CD14-positive monocyte (primary cell): ENCODE data around the gene TEN1. TPM values are rescaled to one million over a fixed set of nuclear protein-coding genes. Genes with fewer than 3 reads are reported as not detected.

ENCODE experiments used
- DNase-seq, 3 donors: peaks; one replicate each; pipeline ENCODE4 v3.0.0-alpha.2; 2011 to 2022
- H2AFZ ChIP-seq: 2 replicates; pipeline ENCODE4 v1.6.0; 2012; ENCODE audit warnings: mild to moderate bottlenecking, low read depth, low read length, inconsistent platforms; ENCODE audit not compliant: insufficient read depth, poor library complexity, severe bottlenecking
- H3K27ac ChIP-seq, 2 donors: 1 replicate in 1 of 2; 2 replicates in 1 of 2; pipeline ENCODE4 v1.5.1; 2012 to 2013; ENCODE audit warnings: low read length in 2 of 2, control low read depth in 1 of 2, inconsistent platforms in 1 of 2, low read depth in 1 of 2, mild to moderate bottlenecking in 1 of 2
- H3K27me3 ChIP-seq, 2 donors: one replicate each; pipeline versions ENCODE4 v1.6.0 to v1.6.1; 2011 to 2013; ENCODE audit warnings: low read length in 2 of 2; ENCODE audit not compliant: control insufficient read depth in 2 of 2, insufficient read depth in 2 of 2
- H3K36me3 ChIP-seq, 2 donors: replicated peaks in 1 of 2; 1 replicate in 1 of 2; 2 replicates in 1 of 2; pipeline versions ENCODE4 v1.5.1 to v1.6.1; 2012 to 2013; ENCODE audit warnings: low read length in 2 of 2, control low read depth in 1 of 2, inconsistent platforms in 1 of 2, mild to moderate bottlenecking in 1 of 2; ENCODE audit not compliant: insufficient read depth in 2 of 2, control insufficient read depth in 1 of 2
- H3K4me1 ChIP-seq, 2 donors: 1 replicate in 1 of 2; 2 replicates in 1 of 2; pipeline versions ENCODE4 v1.5.1 to v1.6.1; 2012 to 2013; ENCODE audit warnings: low read length in 2 of 2, control low read depth in 1 of 2, inconsistent platforms in 1 of 2, mild to moderate bottlenecking in 1 of 2, moderate library complexity in 1 of 2; ENCODE audit not compliant: insufficient read depth in 2 of 2, control insufficient read depth in 1 of 2
- H3K4me2 ChIP-seq: replicated peaks from 2 replicates; pipeline ENCODE3; 2012; ENCODE audit warnings: low read length, moderate library complexity, mild to moderate bottlenecking; ENCODE audit not compliant: poor library complexity, severe bottlenecking; ENCODE audit errors: extremely low read depth
- H3K4me3 ChIP-seq, 3 experiments: fragments of 200-600 bp in 1 of 3; sonication (generic) in 1 of 3; replicated peaks in 1 of 3; 1 replicate in 2 of 3; 2 replicates in 1 of 3; pipeline ENCODE4 v1.5.1; 2011 to 2013; ENCODE audit warnings: low read length in 3 of 3, mild to moderate bottlenecking in 3 of 3, control low read depth in 2 of 3, low read depth in 2 of 3, inconsistent platforms in 1 of 3, moderate library complexity in 1 of 3
- H3K79me2 ChIP-seq: 2 replicates; pipeline ENCODE4 v1.6.0; 2012; ENCODE audit warnings: mild to moderate bottlenecking, control low read depth, inconsistent platforms, low read length, moderate library complexity; ENCODE audit not compliant: insufficient read depth
- H3K9ac ChIP-seq: 2 replicates; pipeline ENCODE4 v1.6.0; 2017; ENCODE audit warnings: low read length, mild to moderate bottlenecking; ENCODE audit not compliant: insufficient read depth, poor library complexity, severe bottlenecking
- H3K9me3 ChIP-seq, 2 donors: replicated peaks in 1 of 2; 1 replicate in 1 of 2; 2 replicates in 1 of 2; pipeline versions ENCODE4 v1.5.1 to v1.6.1; 2012 to 2013; ENCODE audit warnings: low read length in 2 of 2, control low read depth in 1 of 2; ENCODE audit not compliant: control insufficient read depth in 1 of 2, insufficient read depth in 1 of 2
- H4K20me1 ChIP-seq: 2 replicates; pipeline ENCODE4 v1.6.0; 2012; ENCODE audit warnings: mild to moderate bottlenecking, low read length, control low read depth, moderate library complexity; ENCODE audit not compliant: insufficient read depth
- H3K27ac Mint-ChIP-seq, 7 donors: one replicate each; pipeline ENCODE4 v1.8.0; 2020; ENCODE audit warnings: mild to moderate bottlenecking in 7 of 7, mixed read lengths in 7 of 7, moderate library complexity in 6 of 7, inconsistent platforms in 2 of 7
- H3K27me3 Mint-ChIP-seq, 3 donors: one replicate each; pipeline ENCODE4 v1.8.0; 2021 to 2022; ENCODE audit warnings: low read depth in 3 of 3, mild to moderate bottlenecking in 3 of 3, mixed read lengths in 3 of 3, moderate library complexity in 3 of 3, inconsistent platforms in 1 of 3
- H3K36me3 Mint-ChIP-seq, 2 donors: one replicate each; pipeline ENCODE4 v1.8.0; 2020; ENCODE audit warnings: mixed read lengths in 2 of 2, inconsistent platforms in 1 of 2, mild to moderate bottlenecking in 1 of 2
- H3K4me1 Mint-ChIP-seq: one replicate; pipeline ENCODE4 v1.8.0; 2020; ENCODE audit warnings: mild to moderate bottlenecking, mixed read lengths
- H3K4me3 Mint-ChIP-seq, 2 donors: one replicate each; pipeline ENCODE4 v1.8.0; 2020; ENCODE audit warnings: mild to moderate bottlenecking in 2 of 2, mixed read lengths in 2 of 2, moderate library complexity in 1 of 2
- H3K9me3 Mint-ChIP-seq, 7 donors: one replicate each; pipeline ENCODE4 v1.8.0; 2020 to 2022; ENCODE audit warnings: mixed read lengths in 7 of 7, mild to moderate bottlenecking in 6 of 7, moderate library complexity in 6 of 7, inconsistent platforms in 2 of 7
- WGBS: methylation state at CpG from one replicate; pipeline ENCODE4 v1.1.5; 2013; ENCODE audit warnings: missing lambda C conversion rate; ENCODE audit not compliant: insufficient coverage; 5-methylcytosine and 5-hydroxymethylcytosine counted together
- intact Hi-C, 2 donors: fragments of 100-400 bp; cut with micrococcal nuclease; formaldehyde crosslinking; loops; one replicate each; pipeline versions ENCODE4 v1.15.0 to v1.15.1; 2023
- polyA plus RNA-seq, 3 donors: library from polyadenylated mRNA; depleted of rRNA in 1 of 3; unstranded in 2 of 3; stranded (reverse) in 1 of 3; fragments of 300-500 nt in 2 of 3; fragments of >200 nt in 1 of 3; fragmentation: Illumina TruSeq in 2 of 3; gene quantifications; 1 replicate in 2 of 3; 2 replicates in 1 of 3; pipeline ENCODE4 v1.2.3, GENCODE V29; 2012 to 2021
- TF ChIP-seq, protein P1 (sequence below): fragments of 200-600 bp; IDR thresholded peaks from one replicate; pipeline ENCODE4 v1.8.0; 2022; ENCODE audit warnings: antibody characterized with exemption, mild to moderate bottlenecking

The TEN1 gene
- polyA plus RNA-seq, 3 donors: 22.4 to 37.2 (median 31.3) TPM

DNA sequence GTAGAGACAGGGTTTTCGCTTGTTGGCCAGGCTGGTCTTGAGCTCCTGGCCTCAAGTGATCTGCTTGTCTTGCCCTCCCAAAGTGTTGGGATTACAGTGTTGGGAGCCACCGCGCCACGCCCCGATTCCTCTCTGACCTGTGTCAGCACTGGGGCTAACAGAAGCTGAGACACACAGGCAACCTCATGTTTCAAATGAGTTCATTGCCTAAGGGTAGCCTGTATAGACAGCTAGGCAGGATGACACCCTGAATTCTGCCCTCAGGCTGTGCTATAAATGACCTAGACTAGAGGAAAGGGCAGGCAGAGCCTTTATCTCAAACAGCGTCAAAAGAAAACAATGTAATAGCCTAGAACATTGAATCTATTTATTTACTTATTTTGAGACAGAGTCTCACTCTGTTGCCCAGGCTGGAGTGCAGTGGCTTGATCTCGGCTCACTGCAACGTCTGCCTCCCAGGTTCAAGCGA lies 19.3 kb downstream of the TEN1 start:
- peaks cover 14 to 44% of the 10 kb centered on the region in 2 donors for H3K36me3 ChIP-seq
- H3K9ac ChIP-seq: no peak overlapping the region
- TF ChIP-seq, protein P1, sequence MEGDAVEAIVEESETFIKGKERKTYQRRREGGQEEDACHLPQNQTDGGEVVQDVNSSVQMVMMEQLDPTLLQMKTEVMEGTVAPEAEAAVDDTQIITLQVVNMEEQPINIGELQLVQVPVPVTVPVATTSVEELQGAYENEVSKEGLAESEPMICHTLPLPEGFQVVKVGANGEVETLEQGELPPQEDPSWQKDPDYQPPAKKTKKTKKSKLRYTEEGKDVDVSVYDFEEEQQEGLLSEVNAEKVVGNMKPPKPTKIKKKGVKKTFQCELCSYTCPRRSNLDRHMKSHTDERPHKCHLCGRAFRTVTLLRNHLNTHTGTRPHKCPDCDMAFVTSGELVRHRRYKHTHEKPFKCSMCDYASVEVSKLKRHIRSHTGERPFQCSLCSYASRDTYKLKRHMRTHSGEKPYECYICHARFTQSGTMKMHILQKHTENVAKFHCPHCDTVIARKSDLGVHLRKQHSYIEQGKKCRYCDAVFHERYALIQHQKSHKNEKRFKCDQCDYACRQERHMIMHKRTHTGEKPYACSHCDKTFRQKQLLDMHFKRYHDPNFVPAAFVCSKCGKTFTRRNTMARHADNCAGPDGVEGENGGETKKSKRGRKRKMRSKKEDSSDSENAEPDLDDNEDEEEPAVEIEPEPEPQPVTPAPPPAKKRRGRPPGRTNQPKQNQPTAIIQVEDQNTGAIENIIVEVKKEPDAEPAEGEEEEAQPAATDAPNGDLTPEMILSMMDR: no peak
- H3K79me2 ChIP-seq: no peaks in the 10 kb centered on the region
- peaks cover 29 to 56% of the 10 kb centered on the region in 2 donors for H3K36me3 Mint-ChIP-seq
- H3K4me1 ChIP-seq: peaks cover 21 to 24% of the 10 kb centered on the region in 2 donors
- 94% methylated on average over 5 of the region's 9 CpGs for WGBS
- H3K27ac Mint-ChIP-seq: peak overlapping the region in 1 of 7 donors; percentile 13
- H3K4me1 Mint-ChIP-seq: peaks cover 20% of the 10 kb centered on the region
- H3K9me3 ChIP-seq: no peaks in the 10 kb centered on the region
- H3K4me3 Mint-ChIP-seq: no peak overlapping the region
- peaks cover 0 to 2% (median 0%) of the 10 kb centered on the region in 3 donors for H3K27me3 Mint-ChIP-seq
- intact Hi-C loops: loop anchor here in 1 of 2 donors (2.0 kb wide), 1 partner anchor 28 kb away; no protein-coding TSS in a partner anchor
- H3K27me3 ChIP-seq: no peaks in the 10 kb centered on the region
- no peak overlapping the region for H3K4me2 ChIP-seq
- no peaks in the 10 kb centered on the region for H3K9me3 Mint-ChIP-seq
- H3K4me3 ChIP-seq: no peak overlapping the region
- no peaks in the 10 kb centered on the region for H4K20me1 ChIP-seq
- H2AFZ ChIP-seq: no peak overlapping the region
- DNase-seq: no peak
- no peak overlapping the region for H3K27ac ChIP-seq

DNA sequence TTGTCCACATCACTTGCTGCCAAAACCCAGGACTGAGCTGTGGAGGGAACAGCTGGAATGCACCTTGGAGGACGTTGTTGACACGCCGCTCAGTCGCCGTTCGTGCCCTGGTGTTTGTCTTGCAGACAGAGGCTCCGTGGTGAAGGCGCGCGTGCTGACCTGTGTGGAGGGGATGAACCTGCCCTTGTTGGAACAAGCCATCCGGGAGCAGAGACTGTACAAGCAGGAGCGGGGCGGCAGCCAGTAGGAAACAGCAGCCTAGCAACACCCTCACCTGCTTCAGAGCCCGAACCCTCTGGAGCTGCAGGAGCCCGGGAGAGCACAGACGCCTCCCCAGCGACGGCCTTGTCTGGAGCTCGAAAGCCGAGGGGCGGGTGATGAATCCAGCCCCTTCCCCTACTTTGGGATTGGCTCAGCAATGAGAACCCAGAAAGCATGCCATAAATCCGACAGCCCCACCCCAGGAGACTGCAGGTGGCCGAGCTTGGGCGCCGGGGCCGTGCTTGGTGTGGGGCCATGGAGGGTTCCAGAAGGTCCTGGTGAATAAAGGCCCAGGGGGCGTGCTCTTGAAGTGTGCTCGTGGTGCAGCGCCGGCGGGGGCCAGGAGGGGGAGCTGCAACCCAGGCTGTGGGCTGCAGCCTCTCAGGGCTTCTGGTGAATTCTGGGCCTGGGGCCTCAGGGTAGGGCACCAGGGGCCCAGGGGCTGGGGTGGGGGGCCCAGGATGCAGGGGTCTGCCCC lies 21.1 kb downstream of the TEN1 start:
- peak in 2 of 3 donors; percentile 21 to 46 for DNase-seq
- Histone ChIP-seq H3K79me2 (no peaks in the 10 kb centered on the region), H3K27ac (no peak overlapping the region), H3K27me3 (no peaks in the 10 kb centered on the region), H3K9ac (no peak overlapping the region), H3K4me2 (no peak overlapping the region), H3K4me3 (no peak overlapping the region), H4K20me1 (no peaks in the 10 kb centered on the region), H2AFZ (no peak overlapping the region), H3K9me3 (no peaks in the 10 kb centered on the region), H3K4me1 (peaks cover 21 to 24% of the 10 kb centered on the region in 2 donors), H3K36me3 (peaks cover 9 to 45% of the 10 kb centered on the region in 2 donors)
- H3K27ac Mint-ChIP-seq: peak overlapping the region in 2 of 7 donors; percentile 14 to 23
- peaks cover 29 to 52% of the 10 kb centered on the region in 2 donors for H3K36me3 Mint-ChIP-seq
- H3K27me3 Mint-ChIP-seq: peaks cover 0 to 2% (median 0%) of the 10 kb centered on the region in 3 donors
- intact Hi-C loops: no loop called here
- H3K4me3 Mint-ChIP-seq: no peak overlapping the region
- H3K4me1 Mint-ChIP-seq: peaks cover 20% of the 10 kb centered on the region
- TF ChIP-seq, protein P1: peak; percentile 88
- WGBS: 82% methylated on average over 21 of the region's 31 CpGs
- H3K9me3 Mint-ChIP-seq: no peaks in the 10 kb centered on the region
